SKM-1 (cell line): ENCODE measurements around the gene CFAP91.

ENCODE experiments used
- DNase-seq: peaks from one replicate; lab custom pipeline; 2025; ENCODE audit not compliant: unreplicated experiment; lab: John Stamatoyannopoulos, UW

CFAP91 gene

DNA sequence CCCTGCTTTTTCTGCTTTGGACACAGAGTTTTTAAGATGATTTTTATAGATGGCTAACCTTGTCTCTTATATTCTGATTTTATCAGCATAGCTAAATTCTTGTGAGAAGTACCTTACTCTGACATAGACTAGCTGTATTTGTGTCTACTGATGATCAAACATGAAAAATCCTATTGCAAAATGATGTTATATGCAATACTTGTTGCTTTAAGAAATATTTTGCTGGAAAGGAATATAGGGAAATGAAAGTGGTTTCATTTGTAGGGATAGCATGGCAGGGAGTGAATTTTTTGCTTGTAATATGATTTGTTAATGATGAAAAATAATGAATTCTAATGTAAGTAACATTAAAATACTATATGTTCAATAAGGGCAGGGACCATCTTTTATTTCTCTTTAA, 35.9 kb downstream of the CFAP91 start:
- no peak for DNase-seq

DNA sequence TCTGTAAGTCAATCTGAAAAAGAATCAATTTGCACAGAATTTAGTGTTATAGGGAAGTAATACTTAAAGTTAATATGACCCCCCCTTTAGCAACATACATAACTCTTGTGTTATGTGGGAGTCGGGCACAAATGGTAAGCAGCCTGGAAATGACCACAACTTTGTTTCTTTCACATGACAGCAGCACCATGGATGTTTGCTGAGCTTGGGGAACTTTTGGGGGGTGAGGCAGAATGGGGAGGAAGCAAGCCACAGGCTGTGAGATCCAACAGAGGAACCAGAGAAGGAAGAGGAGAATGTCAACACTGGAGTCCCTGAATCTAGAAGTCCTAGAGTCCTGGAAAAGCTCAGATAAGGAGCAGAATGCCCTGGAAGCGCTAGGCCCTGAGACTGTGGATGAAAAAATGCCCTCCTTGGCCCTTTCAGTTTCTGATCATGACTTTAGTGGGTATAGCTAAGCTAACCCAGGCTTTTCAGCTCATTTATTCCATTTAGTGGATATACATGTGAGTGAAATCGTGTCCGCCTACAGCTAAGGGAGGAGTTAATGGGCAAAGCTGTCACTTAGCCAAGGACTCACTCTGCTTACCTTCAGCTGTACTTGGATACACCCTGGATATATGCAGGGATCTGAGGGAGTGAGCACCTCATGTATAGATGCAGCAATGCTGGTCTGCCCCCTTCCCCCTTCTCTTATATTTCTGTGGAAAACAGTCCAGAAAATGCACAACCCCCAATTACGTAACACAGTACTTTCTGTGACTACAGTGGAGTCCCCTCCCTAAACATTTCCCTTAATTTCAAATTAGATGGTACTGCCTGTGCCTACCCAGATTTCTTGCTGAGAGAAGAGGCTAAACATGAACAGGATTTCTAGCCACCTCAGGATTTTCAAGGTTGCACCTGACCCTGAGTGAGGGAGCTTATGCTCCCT, 39.1 kb downstream of the CFAP91 start:
- no peak for DNase-seq

DNA sequence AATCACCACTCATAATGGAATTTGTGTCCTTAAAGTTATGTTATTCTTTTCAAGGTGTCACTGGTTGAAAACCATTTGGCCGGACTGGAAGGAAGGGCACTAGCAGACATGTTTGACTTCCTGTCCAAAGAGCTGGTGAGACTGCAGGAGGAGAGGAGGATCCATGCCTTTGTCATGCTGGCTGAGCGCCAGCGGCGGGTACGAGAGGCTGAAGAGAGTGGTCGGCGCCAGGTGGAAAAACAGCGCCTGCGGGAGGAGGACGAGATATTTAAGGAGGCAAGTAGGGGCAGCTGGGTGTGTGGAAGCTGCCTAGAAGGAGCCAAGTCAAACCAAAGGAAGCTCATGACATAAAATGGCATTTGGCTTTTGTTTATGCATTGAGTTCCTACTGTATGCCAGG, 41.1 kb downstream of the CFAP91 start:
- DNase-seq: no peak

DNA sequence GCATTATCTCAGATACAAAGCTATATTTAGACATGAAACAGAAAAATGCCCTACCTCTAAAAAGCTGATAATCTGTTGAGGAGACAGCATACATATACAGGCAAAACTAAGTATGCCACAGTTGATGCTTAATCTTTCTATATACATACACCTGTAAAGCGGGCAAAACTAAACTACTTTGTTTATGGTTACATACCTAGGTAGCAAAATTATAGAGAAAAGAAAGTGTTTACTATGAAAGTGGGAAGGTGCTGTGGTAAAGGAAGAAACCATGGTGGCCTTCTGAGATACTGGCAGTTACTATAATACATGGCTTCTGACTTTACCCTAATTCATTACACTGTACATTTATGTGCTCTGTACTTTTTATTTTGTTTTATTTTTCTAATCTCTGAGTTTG, 43.1 kb downstream of the CFAP91 start:
- no peak for DNase-seq

DNA sequence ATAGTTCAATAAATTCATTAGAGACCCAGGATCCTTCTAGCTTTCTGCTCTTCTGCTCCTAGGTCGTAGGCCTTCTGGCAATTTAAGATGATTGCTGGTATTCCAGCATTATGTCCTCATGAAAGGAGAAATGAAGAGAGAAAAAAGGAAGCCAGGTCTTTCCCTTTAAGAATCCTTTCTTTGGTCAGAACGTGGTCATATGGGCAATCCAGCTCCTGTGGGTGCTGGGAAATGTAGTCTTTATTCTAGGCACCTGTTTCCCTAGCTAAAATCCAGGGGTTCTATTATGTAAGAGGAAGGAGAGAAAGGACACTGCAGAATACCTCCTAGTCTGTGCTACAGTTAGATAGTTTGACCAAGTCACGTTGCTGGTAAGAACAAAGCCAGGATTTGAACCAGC, 43.6 kb downstream of the CFAP91 start:
- DNase-seq: no peak

DNA sequence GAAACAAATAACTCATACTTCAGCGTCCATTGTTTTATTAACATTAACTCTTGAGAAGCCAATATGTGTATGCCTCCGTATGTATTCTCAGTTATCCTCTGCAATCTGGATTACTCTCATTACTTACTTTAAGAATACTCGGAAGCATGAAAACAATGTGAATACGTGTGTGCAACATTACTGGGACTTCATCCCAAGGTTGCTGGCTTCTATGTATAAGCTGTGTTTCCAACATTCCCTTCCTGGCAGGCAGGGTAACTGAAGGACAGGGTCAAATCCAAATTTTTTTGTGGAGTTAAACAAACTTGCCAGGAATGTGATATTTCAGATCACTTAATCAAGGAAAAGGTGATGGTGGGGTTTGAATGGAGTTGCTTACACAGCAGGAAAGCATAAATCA, 44.5 kb downstream of the CFAP91 start:
- no peak for DNase-seq

DNA sequence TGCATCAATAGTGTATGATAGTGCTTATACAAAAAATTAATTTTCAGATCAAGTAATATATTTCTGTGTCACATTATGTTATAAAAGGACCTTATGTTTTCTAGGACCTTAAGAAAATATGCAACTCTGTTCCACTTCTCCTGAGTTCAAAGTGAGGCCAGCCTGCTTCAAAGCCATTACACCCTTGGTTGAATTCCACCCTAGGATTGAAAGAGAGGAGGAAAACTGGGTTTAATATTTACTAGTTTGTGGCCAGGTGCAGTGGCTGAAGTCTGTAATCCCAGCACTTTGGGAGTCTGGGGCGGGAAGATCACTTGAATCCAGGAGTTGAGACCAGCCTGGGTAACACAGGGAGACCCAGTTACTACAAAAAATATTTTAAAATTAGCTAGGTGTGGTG, 46.2 kb downstream of the CFAP91 start:
- DNase-seq: no peak

DNA sequence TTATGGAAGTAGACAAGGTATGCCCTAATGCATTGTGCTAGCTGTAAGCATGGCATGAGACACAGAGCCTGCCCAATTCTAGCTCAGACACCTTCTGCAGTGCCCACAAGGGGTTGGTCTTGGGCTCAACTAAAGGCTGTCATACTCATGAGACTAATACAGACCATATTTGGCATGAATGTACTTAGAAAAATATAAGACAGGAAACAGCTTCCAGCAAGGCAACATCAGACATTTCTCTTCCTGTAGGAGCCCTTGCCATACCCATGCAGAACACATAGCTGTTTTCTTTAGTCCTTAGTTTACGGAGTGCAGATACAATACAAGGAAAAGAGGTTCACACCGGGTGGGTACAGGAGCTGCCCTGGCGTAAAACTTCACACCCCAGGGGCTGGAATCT, 48.6 kb downstream of the CFAP91 start:
- DNase-seq: no peak
